Measurements from ENCODE around the gene RBM3.

- TF ChIP-seq, protein P1, sequence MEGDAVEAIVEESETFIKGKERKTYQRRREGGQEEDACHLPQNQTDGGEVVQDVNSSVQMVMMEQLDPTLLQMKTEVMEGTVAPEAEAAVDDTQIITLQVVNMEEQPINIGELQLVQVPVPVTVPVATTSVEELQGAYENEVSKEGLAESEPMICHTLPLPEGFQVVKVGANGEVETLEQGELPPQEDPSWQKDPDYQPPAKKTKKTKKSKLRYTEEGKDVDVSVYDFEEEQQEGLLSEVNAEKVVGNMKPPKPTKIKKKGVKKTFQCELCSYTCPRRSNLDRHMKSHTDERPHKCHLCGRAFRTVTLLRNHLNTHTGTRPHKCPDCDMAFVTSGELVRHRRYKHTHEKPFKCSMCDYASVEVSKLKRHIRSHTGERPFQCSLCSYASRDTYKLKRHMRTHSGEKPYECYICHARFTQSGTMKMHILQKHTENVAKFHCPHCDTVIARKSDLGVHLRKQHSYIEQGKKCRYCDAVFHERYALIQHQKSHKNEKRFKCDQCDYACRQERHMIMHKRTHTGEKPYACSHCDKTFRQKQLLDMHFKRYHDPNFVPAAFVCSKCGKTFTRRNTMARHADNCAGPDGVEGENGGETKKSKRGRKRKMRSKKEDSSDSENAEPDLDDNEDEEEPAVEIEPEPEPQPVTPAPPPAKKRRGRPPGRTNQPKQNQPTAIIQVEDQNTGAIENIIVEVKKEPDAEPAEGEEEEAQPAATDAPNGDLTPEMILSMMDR (IDR thresholded peaks at IDR 0.05) = no peak
- no peak for TF ChIP-seq POLR2A (IDR thresholded peaks at IDR 0.05; ENCODE audit: low read depth)
- TF ChIP-seq EP300 (IDR thresholded peaks at IDR 0.05) = no peak
These were observed 4.3 kb upstream of the RBM3 start for GRCh38 chrX:48569958-48570357.

Measured in esophagus muscularis mucosa (tissue), 4 donors.